ENCODE measurements around the gene SLC9A6. TPM values are rescaled to one million over a fixed set of nuclear protein-coding genes. Genes with fewer than 3 reads are reported as not detected.

Gene SLC9A6
- total RNA-seq, 2 donors from 2014 or later = 13.9 to 14.9 TPM

DNA sequence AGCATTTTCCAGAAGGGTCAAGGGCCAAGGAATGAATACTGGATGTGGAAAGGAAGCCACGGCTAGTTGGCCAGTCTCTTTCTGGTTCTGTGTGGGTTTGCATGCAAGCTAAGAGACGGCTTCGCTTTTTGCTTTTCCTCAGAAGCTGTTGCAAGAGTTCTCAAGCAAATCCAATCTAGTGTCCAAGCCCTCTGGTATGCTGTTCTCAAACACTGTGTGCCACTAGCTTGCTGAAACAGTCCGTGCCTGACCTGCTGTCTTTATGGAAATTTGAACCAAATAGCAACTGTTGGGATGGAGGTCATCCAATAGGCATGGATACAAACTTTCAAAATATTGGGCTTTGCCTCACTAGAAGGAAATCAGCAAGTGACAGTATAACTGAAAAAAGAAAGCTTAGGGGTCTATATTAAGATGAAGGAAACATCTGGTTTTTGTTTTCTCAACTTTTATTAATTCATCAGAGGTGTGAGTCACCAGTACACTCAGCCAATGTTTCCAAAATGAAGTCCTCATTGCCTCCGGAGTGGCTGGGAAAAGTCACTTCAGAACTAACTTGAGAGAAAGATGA, 70.5 kb downstream of the SLC9A6 start:
- H3K4me3 ChIP-seq = peak overlapping the region; percentile 46
- peak overlapping the region; percentile 92 to 97 for H3K27ac ChIP-seq
- no peaks in the 10 kb centered on the region for H3K27me3 ChIP-seq (replicated peaks; ENCODE audit: insufficient read depth)
- DNase-seq (ENCODE audit: low spot score) (peak; percentile 13), ATAC-seq (ENCODE audit: insufficient number of reproducible peaks, low FRiP score, low read depth) (peak; percentile 89)
- no peaks in the 10 kb centered on the region for H3K36me3 ChIP-seq
- H3K9me3 ChIP-seq = no peaks in the 10 kb centered on the region
- TF ChIP-seq, protein P1, sequence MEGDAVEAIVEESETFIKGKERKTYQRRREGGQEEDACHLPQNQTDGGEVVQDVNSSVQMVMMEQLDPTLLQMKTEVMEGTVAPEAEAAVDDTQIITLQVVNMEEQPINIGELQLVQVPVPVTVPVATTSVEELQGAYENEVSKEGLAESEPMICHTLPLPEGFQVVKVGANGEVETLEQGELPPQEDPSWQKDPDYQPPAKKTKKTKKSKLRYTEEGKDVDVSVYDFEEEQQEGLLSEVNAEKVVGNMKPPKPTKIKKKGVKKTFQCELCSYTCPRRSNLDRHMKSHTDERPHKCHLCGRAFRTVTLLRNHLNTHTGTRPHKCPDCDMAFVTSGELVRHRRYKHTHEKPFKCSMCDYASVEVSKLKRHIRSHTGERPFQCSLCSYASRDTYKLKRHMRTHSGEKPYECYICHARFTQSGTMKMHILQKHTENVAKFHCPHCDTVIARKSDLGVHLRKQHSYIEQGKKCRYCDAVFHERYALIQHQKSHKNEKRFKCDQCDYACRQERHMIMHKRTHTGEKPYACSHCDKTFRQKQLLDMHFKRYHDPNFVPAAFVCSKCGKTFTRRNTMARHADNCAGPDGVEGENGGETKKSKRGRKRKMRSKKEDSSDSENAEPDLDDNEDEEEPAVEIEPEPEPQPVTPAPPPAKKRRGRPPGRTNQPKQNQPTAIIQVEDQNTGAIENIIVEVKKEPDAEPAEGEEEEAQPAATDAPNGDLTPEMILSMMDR (IDR thresholded peaks at IDR 0.05) = no peak
- H3K4me1 ChIP-seq (ENCODE audit: control insufficient read depth in 1 of 2, low read depth in 2 of 2) = peaks cover 14 to 49% of the 10 kb centered on the region in 2 donors

DNA sequence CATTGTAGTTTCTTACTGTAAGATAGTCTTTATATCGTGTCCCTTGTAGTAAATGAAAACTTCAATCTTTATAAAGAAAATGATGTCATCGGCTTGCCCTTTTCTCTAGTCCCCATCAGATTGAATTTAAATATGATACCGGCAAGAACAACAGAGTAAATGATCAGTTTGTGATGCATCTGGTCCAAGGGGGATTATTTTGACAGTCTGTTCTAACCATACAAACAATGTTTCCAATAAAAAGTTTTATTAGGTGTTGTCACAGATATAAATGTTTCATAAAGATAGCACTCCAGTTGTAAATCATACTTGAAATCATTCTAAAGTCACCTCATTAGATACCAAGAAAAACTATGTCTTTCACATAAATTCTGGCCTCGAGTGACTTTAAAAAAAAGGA, 72.3 kb downstream of the SLC9A6 start:
- Histone ChIP-seq H3K36me3 (no peaks in the 10 kb centered on the region), H3K27ac (peak overlapping the region; percentile 53 to 97), H3K4me3 (no peak overlapping the region), H3K4me1 (ENCODE audit: control insufficient read depth in 1 of 2, low read depth in 2 of 2) (peaks cover 14 to 43% of the 10 kb centered on the region in 2 donors), H3K9me3 (no peaks in the 10 kb centered on the region), H3K27me3 (replicated peaks; ENCODE audit: insufficient read depth) (no peaks in the 10 kb centered on the region)
- DNase-seq (ENCODE audit: low spot score) = no peak
- TF ChIP-seq, protein P1 (IDR thresholded peaks at IDR 0.05) = no peak
- no peak for ATAC-seq (ENCODE audit: insufficient number of reproducible peaks, low FRiP score, low read depth)

DNA sequence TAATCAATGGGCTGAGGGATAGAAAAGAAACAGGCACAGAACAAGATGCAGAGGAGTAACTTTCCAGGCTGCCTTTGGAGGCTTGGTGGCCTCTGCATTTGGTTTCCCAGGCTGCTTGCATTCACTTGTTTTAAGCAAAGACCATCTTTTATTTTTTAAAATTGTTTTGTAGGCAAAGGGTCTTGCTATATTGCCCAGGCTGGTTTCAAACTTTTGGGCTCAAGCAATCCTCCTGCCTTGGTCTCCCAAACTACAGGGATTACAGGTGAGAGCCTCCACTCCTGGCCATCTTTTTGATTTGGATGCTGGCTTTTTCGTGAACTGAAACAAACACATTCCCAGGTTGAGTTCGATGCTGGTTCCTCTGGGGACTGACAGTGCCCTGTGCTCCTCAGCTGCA, 74.1 kb downstream of the SLC9A6 start:
- Histone ChIP-seq H3K27me3 (replicated peaks; ENCODE audit: insufficient read depth) (no peaks in the 10 kb centered on the region), H3K9me3 (no peaks in the 10 kb centered on the region), H3K36me3 (no peaks in the 10 kb centered on the region), H3K4me3 (no peak overlapping the region), H3K27ac (peak overlapping the region; percentile 28 to 97), H3K4me1 (ENCODE audit: control insufficient read depth in 1 of 2, low read depth in 2 of 2) (peaks cover 18 to 47% of the 10 kb centered on the region in 2 donors)
- ATAC-seq (ENCODE audit: insufficient number of reproducible peaks, low FRiP score, low read depth) (no peak), DNase-seq (ENCODE audit: low spot score) (no peak)
- TF ChIP-seq, protein P1 (IDR thresholded peaks at IDR 0.05) = no peak

DNA sequence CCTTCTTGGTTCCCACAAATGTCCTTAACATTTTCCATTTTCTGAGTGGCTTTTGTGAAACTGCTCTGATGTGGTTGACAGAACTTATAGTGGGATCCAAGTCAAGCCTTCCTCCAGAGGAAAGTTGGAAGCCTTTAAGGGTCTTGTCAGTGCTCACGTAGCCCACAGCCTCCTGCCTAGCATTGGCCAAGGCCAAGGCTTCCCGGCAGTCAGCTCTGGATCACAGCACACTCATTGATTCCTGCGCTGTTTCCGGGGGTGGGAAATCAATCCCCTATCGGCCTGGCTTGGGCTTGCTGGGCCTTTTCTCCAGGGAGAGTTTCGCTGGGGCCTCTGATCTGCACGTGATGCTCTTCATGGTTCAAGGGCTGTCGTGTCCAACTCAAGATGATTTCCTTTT, 76.1 kb downstream of the SLC9A6 start:
- no peaks in the 10 kb centered on the region for H3K36me3 ChIP-seq
- H3K9me3 ChIP-seq = no peaks in the 10 kb centered on the region
- ATAC-seq (ENCODE audit: insufficient number of reproducible peaks, low FRiP score, low read depth) (no peak), DNase-seq (ENCODE audit: low spot score) (no peak)
- H3K27me3 ChIP-seq (replicated peaks; ENCODE audit: insufficient read depth) = no peaks in the 10 kb centered on the region
- no peak overlapping the region for H3K4me3 ChIP-seq
- peaks cover 9 to 47% of the 10 kb centered on the region in 2 donors for H3K4me1 ChIP-seq (ENCODE audit: control insufficient read depth in 1 of 2, low read depth in 2 of 2)
- TF ChIP-seq, protein P1 (IDR thresholded peaks at IDR 0.05) = no peak
- peak overlapping the region in 1 of 2 donors; percentile 95 for H3K27ac ChIP-seq

DNA sequence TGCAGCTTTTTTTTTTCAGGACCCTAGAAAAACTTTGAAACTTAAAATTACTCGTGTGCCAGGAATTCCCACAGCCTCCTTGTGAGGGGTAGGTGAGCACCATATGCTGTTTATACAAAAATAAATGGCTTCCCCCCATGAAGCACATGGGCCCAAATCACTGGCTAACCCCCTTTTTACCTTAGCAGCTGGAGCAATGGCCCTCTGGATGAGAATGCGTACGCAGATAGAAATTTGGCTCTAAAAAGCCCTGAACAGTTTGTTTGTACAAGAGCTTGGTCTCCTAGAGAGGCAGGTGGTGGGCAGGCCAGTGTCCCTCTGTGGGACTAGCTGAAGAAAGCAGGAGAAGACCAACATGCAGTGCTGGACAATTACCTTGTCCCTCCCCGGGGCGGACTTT, 76.5 kb downstream of the SLC9A6 start:
- TF ChIP-seq, protein P1 (IDR thresholded peaks at IDR 0.05) = no peak
- Histone ChIP-seq H3K27ac (peak overlapping the region in 1 of 2 donors; percentile 95), H3K9me3 (no peaks in the 10 kb centered on the region), H3K27me3 (replicated peaks; ENCODE audit: insufficient read depth) (no peaks in the 10 kb centered on the region), H3K4me1 (ENCODE audit: control insufficient read depth in 1 of 2, low read depth in 2 of 2) (peaks cover 9 to 43% of the 10 kb centered on the region in 2 donors), H3K36me3 (no peaks in the 10 kb centered on the region), H3K4me3 (no peak overlapping the region)
- ATAC-seq (ENCODE audit: insufficient number of reproducible peaks, low FRiP score, low read depth) (no peak), DNase-seq (ENCODE audit: low spot score) (no peak)
